Ishikawa (cell line): ENCODE data around the gene PEPD.

Source experiments
- CEBPB ChIP-seq: IDR thresholded peaks from 2 replicates; pipeline ENCODE4 v1.6.1; 2012
- CREB1 ChIP-seq: IDR thresholded peaks from 2 replicates; pipeline ENCODE4 v1.6.1; 2012; ENCODE audit warnings: low read depth
- EGR1 ChIP-seq: IDR thresholded peaks from 2 replicates; pipeline ENCODE4 v1.6.1; 2012
- EP300 ChIP-seq: IDR thresholded peaks from 2 replicates; pipeline ENCODE4 v1.6.1; 2012; ENCODE audit warnings: borderline replicate concordance
- FOXM1 ChIP-seq: IDR thresholded peaks from 2 replicates; pipeline ENCODE4 v1.6.1; 2012; ENCODE audit warnings: low read depth, borderline replicate concordance
- MAX ChIP-seq: IDR thresholded peaks from 2 replicates; pipeline ENCODE4 v1.6.1; 2012
- NFIC ChIP-seq: IDR thresholded peaks from 2 replicates; pipeline ENCODE4 v1.6.1; 2012
- RAD21 ChIP-seq: IDR thresholded peaks from 2 replicates; pipeline ENCODE4 v1.6.1; 2012; ENCODE audit warnings: low read depth
- REST ChIP-seq: IDR thresholded peaks from 2 replicates; pipeline ENCODE4 v1.6.1; 2012; ENCODE audit warnings: low read depth, mild to moderate bottlenecking
- TAF1 ChIP-seq: IDR thresholded peaks from 2 replicates; pipeline ENCODE4 v1.6.1; 2012; ENCODE audit warnings: low read depth, mild to moderate bottlenecking
- TCF12 ChIP-seq: IDR thresholded peaks from 2 replicates; pipeline ENCODE4 v1.6.1; 2012; ENCODE audit warnings: low read depth
- TEAD4 ChIP-seq: IDR thresholded peaks from 2 replicates; pipeline ENCODE4 v1.6.1; 2012
- YY1 ChIP-seq: IDR thresholded peaks from 2 replicates; pipeline ENCODE4 v1.6.1; 2012; ENCODE audit warnings: low read depth
- ZBTB7A ChIP-seq: IDR thresholded peaks from 2 replicates; pipeline ENCODE4 v1.6.1; 2012; ENCODE audit warnings: low read depth
- TF ChIP-seq, protein P1 (sequence below): IDR thresholded peaks from 2 replicates; pipeline ENCODE4 v1.6.1; 2012

PEPD gene

GRCh38 chr19:33442706-33443105 is 78.9 kb downstream of the PEPD start:
- TF ChIP-seq TAF1 (no peak), EGR1 (no peak), MAX (no peak), TCF12 (no peak), YY1 (no peak), RAD21 (no peak), FOXM1 (no peak), REST (no peak), ZBTB7A (no peak), NFIC (no peak), CREB1 (no peak), EP300 (no peak)
- TF ChIP-seq, protein P1, sequence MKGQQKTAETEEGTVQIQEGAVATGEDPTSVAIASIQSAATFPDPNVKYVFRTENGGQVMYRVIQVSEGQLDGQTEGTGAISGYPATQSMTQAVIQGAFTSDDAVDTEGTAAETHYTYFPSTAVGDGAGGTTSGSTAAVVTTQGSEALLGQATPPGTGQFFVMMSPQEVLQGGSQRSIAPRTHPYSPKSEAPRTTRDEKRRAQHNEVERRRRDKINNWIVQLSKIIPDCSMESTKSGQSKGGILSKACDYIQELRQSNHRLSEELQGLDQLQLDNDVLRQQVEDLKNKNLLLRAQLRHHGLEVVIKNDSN, result no peak

GRCh38 chr19:33441828-33442227 is 79.8 kb downstream of the PEPD start:
- no peak for TF ChIP-seq NFIC
- no peak for TF ChIP-seq FOXM1
- no peak for TF ChIP-seq ZBTB7A
- TF ChIP-seq TAF1, result no peak
- TF ChIP-seq CREB1, result no peak
- TF ChIP-seq CEBPB, result no peak
- no peak for TF ChIP-seq EGR1
- TF ChIP-seq TCF12, result no peak
- TF ChIP-seq TEAD4, result no peak
- TF ChIP-seq, protein P1, result no peak

GRCh38 chr19:33441277-33441699 is 80.3 kb downstream of the PEPD start:
- TF ChIP-seq CREB1 (no peak), YY1 (no peak), ZBTB7A (no peak), TCF12 (no peak), CEBPB (no peak), NFIC (no peak), REST (no peak), EGR1 (no peak), TEAD4 (no peak), FOXM1 (no peak), TAF1 (no peak), RAD21 (no peak), EP300 (no peak), MAX (no peak)
- TF ChIP-seq, protein P1, result no peak

DNA sequence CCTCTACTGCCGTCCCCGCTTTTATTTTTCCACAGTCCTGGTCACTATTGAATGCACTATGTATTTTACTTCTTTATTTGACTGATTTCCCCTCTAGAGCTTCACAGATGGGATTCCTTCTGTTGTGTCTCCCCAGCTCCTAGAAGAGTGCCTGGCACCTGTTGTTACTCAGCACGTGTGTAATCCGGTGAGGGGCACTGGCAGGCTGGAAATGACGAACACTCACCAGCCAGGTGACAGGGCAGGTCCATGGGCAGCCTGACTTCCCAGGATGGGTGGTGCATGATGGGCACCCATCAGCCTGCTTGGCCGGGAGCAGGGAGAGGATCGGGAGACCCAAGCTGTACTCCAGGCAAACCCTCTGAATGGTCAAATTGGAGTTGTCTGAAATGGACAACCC is 80.9 kb downstream of the PEPD start:
- TF ChIP-seq MAX (no peak), EGR1 (no peak), YY1 (no peak), CREB1 (no peak), NFIC (no peak), ZBTB7A (no peak), RAD21 (no peak), TEAD4 (no peak), FOXM1 (no peak), EP300 (no peak), TCF12 (no peak), REST (no peak), TAF1 (no peak), CEBPB (no peak)
- TF ChIP-seq, protein P1, result no peak
